ENCODE data around the gene SETBP1.

DNA sequence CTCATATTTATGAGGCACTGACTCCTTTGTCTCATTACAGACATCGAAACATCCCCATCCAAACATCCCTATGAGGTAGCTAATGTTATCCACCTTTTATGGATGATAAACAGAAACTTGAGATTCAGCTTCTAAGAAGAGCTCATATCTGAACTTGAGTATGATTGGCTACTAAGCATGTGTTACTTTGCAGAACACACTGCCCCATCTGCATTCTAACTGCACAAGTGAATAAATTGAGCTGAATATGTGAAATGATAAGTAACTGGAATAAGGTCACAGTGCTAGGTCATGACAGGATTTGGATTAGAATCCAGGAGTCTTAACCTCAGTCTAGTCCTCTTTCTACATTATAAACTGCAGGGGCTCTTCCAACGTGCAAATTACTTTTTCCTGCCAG, 172.7 kb downstream of the SETBP1 start:
- TF ChIP-seq POLR2A (IDR thresholded peaks at IDR 0.05): no peak
- no peak for TF ChIP-seq CTCF (IDR thresholded peaks at IDR 0.05)

Data from stomach (tissue), 4 donors.